H1 (cell line): ENCODE measurements around the gene ZNF649. TPM values are rescaled to one million over a fixed set of nuclear protein-coding genes. Genes with fewer than 3 reads are reported as not detected.

Source experiments
- CTCF ChIA-PET: fragments of 300-600 bp; sonication (Branson Sonifier 250); formaldehyde crosslinking; loops from one replicate; lab custom pipeline; 2021; ENCODE audit not compliant: partially characterized antibody; lab: Charles Lee
- POLR2A ChIA-PET: fragments of 300-600 bp; sonication (Branson Sonifier 250); formaldehyde crosslinking; loops from one replicate; lab custom pipeline; 2021; ENCODE audit warnings: inconsistent platforms; ENCODE audit not compliant: partially characterized antibody; lab: Charles Lee
- DNase-seq, 2 experiments: peaks; one replicate each; pipeline versions ENCODE4 v3.0.0 to v3.0.0-alpha.2; 2010 to 2022; ENCODE audit warnings: low spot score in 2 of 2, low read depth in 1 of 2, mixed read lengths in 1 of 2
- FAIRE-seq: peaks from 2 replicates; lab custom pipeline; 2011; peaks lifted over from hg19 to GRCh38; lab: Jason Lieb, UNC
- H2AFZ ChIP-seq: 2 replicates; pipeline ENCODE4 v1.8.1; 2012; ENCODE audit warnings: low read length, inconsistent platforms
- H2AK5ac ChIP-seq: 2 replicates; pipeline ENCODE4 v1.6.1; 2013; ENCODE audit warnings: low read depth, low read length
- H2BK120ac ChIP-seq: replicated peaks from 2 replicates; pipeline ENCODE3; 2013; ENCODE audit warnings: low read depth, low read length, inconsistent platforms
- H2BK12ac ChIP-seq: 2 replicates; pipeline ENCODE4 v1.6.1; 2013; ENCODE audit warnings: low read depth, low read length
- H2BK15ac ChIP-seq: 2 replicates; pipeline ENCODE4 v1.6.1; 2013; ENCODE audit warnings: low read length
- H2BK20ac ChIP-seq: 2 replicates; pipeline ENCODE4 v1.6.1; 2013; ENCODE audit warnings: low read length
- H2BK5ac ChIP-seq: 2 replicates; pipeline ENCODE4 v1.6.1; 2013; ENCODE audit warnings: low read depth, low read length
- H3K14ac ChIP-seq: 2 replicates; pipeline ENCODE4 v1.6.1; 2013; ENCODE audit warnings: inconsistent platforms; ENCODE audit not compliant: insufficient read length
- H3K18ac ChIP-seq: 2 replicates; pipeline ENCODE4 v1.6.1; 2013; ENCODE audit warnings: low read length; ENCODE audit errors: extremely low read depth
- H3K23ac ChIP-seq: 2 replicates; pipeline ENCODE4 v1.6.1; 2013; ENCODE audit warnings: inconsistent platforms; ENCODE audit not compliant: insufficient read length
- H3K23me2 ChIP-seq: 2 replicates; pipeline ENCODE4 v1.6.1; 2013; ENCODE audit warnings: low read depth, low read length
- H3K27ac ChIP-seq: 2 replicates; pipeline ENCODE4 v1.6.1; 2011; ENCODE audit warnings: low read depth, low read length, inconsistent platforms
- H3K27me3 ChIP-seq, 4 experiments: replicated peaks in 1 of 4; 1 replicate in 1 of 4; 2 replicates in 3 of 4; pipeline versions ENCODE4 v1.6.1 to v1.8.1; 2011 to 2013; ENCODE audit warnings: low read length in 3 of 4, mild to moderate bottlenecking in 3 of 4, inconsistent platforms in 2 of 4, mixed read lengths in 2 of 4, moderate library complexity in 1 of 4; ENCODE audit not compliant: control insufficient read depth in 3 of 4, insufficient read depth in 3 of 4; ENCODE audit errors: extremely low read depth in 1 of 4
- H3K36me3 ChIP-seq, 4 experiments: 2 replicates each; pipeline versions ENCODE4 v1.6.1 to v1.8.1; 2011 to 2013; ENCODE audit warnings: mild to moderate bottlenecking in 4 of 4, low read length in 3 of 4, moderate library complexity in 2 of 4, control low read depth in 1 of 4, inconsistent platforms in 1 of 4; ENCODE audit not compliant: insufficient read depth in 4 of 4, control insufficient read depth in 2 of 4
- H3K4ac ChIP-seq: replicated peaks from 2 replicates; pipeline ENCODE3; 2013; ENCODE audit warnings: low read length, low read depth, mixed read lengths, inconsistent platforms; ENCODE audit not compliant: insufficient read length
- H3K4me1 ChIP-seq, 4 experiments: replicated peaks in 1 of 4; 1 replicate in 1 of 4; 2 replicates in 3 of 4; pipeline versions ENCODE4 v1.6.1 to v1.8.1; 2011 to 2013; ENCODE audit warnings: low read length in 3 of 4, inconsistent platforms in 2 of 4, mixed read lengths in 1 of 4; ENCODE audit not compliant: insufficient read depth in 4 of 4, control insufficient read depth in 3 of 4
- H3K4me2 ChIP-seq, 2 experiments: 2 replicates each; pipeline versions ENCODE4 v1.6.1 to v1.8.1; 2011 to 2013; ENCODE audit warnings: low read depth in 2 of 2, low read length in 2 of 2, control low read depth in 1 of 2, inconsistent platforms in 1 of 2, mild to moderate bottlenecking in 1 of 2; ENCODE audit not compliant: insufficient read depth in 1 of 2
- H3K4me3 ChIP-seq, 4 experiments: fragments of 200-600, 300-600 bp in 1 of 4; sonication (generic), shearing (Covaris generic), sonication (Bioruptor Twin) in 1 of 4; 2 replicates each; pipeline versions ENCODE4 v1.5.1 to v1.8.1; 2011 to 2016; ENCODE audit warnings: low read length in 4 of 4, low read depth in 3 of 4, control low read depth in 2 of 4, inconsistent platforms in 2 of 4, mild to moderate bottlenecking in 2 of 4, mixed read lengths in 1 of 4, moderate library complexity in 1 of 4; ENCODE audit not compliant: insufficient read depth in 2 of 4; ENCODE audit errors: extremely low read depth in 1 of 4
- H3K56ac ChIP-seq: replicated peaks from 2 replicates; pipeline ENCODE3; 2013; ENCODE audit warnings: low read depth, mild to moderate bottlenecking, mixed read lengths, low read length, inconsistent platforms; ENCODE audit not compliant: insufficient read length
- H3K79me1 ChIP-seq: 2 replicates; pipeline ENCODE4 v1.6.1; 2013; ENCODE audit warnings: low read depth, low read length, control low read depth
- H3K79me2 ChIP-seq, 2 experiments: 2 replicates each; pipeline versions ENCODE4 v1.6.1 to v1.8.1; 2012 to 2013; ENCODE audit warnings: low read length in 2 of 2, mild to moderate bottlenecking in 2 of 2, inconsistent platforms in 1 of 2; ENCODE audit not compliant: insufficient read depth in 2 of 2, control insufficient read depth in 1 of 2
- H3K9ac ChIP-seq, 4 experiments: replicated peaks in 1 of 4; 1 replicate in 1 of 4; 2 replicates in 3 of 4; pipeline versions ENCODE4 v1.6.1 to v1.8.1; 2011 to 2013; ENCODE audit warnings: low read depth in 3 of 4, low read length in 3 of 4, control low read depth in 2 of 4, mild to moderate bottlenecking in 2 of 4, moderate library complexity in 2 of 4, inconsistent platforms in 1 of 4; ENCODE audit errors: extremely low read depth in 1 of 4
- H3K9me3 ChIP-seq, 2 experiments: 2 replicates each; pipeline versions ENCODE4 v1.6.1 to v1.8.1; 2012 to 2013; ENCODE audit warnings: mild to moderate bottlenecking in 2 of 2, moderate library complexity in 2 of 2, control low read depth in 1 of 2, inconsistent platforms in 1 of 2, low read depth in 1 of 2, low read length in 1 of 2, mixed read lengths in 1 of 2; ENCODE audit not compliant: insufficient read depth in 2 of 2
- H4K20me1 ChIP-seq, 2 experiments: replicated peaks in 1 of 2; 2 replicates each; pipeline versions ENCODE3 to v1.8.1; 2011 to 2013; ENCODE audit warnings: inconsistent platforms in 2 of 2, low read length in 2 of 2, mild to moderate bottlenecking in 1 of 2; ENCODE audit not compliant: insufficient read depth in 2 of 2, control insufficient read depth in 1 of 2
- H4K5ac ChIP-seq: 2 replicates; pipeline ENCODE4 v1.6.1; 2013; ENCODE audit warnings: low read length, low read depth, mixed read lengths, inconsistent platforms; ENCODE audit not compliant: insufficient read length
- H4K8ac ChIP-seq: 2 replicates; pipeline ENCODE4 v1.8.0; 2013; ENCODE audit warnings: mild to moderate bottlenecking, moderate library complexity, low read length, inconsistent platforms; ENCODE audit not compliant: insufficient read depth; ENCODE audit errors: extremely low read depth
- H4K91ac ChIP-seq: replicated peaks from 2 replicates; pipeline ENCODE3; 2013; ENCODE audit warnings: low read length, mixed read lengths, inconsistent platforms; ENCODE audit not compliant: insufficient read length
- CREB1 ChIP-seq: IDR thresholded peaks from 2 replicates; pipeline ENCODE4 v1.6.1; 2012; ENCODE audit warnings: inconsistent platforms
- ZNF274 ChIP-seq: IDR thresholded peaks from 2 replicates; pipeline ENCODE4 v1.7.0; 2012; ENCODE audit warnings: low read length, borderline replicate concordance; ENCODE audit errors: extremely low read depth
- WGBS, 2 experiments: shearing (Covaris generic) in 1 of 2; methylation state at CpG; one replicate each; pipeline versions ENCODE4 v1.1.6 to v1.1.7; 2013 to 2015; ENCODE audit warnings: low lambda C conversion rate in 2 of 2, mixed read lengths in 2 of 2, inconsistent platforms in 1 of 2, low coverage in 1 of 2, missing lambda C conversion rate in 1 of 2; ENCODE audit not compliant: insufficient replicate concordance in 2 of 2, insufficient coverage in 1 of 2, insufficient read length in 1 of 2; ENCODE audit errors: extremely low coverage in 1 of 2, missing lambda C conversion rate in 1 of 2; 5-methylcytosine and 5-hydroxymethylcytosine counted together
- polyA plus RNA-seq, 7 experiments: library from polyadenylated mRNA; depleted of rRNA in 3 of 7; stranded (reverse) in 5 of 7; unstranded in 2 of 7; fragments of >200 nt in 5 of 7; fragments of 200-250 nt in 2 of 7; gene quantifications; 1 replicate in 5 of 7; 2 replicates in 1 of 7; 4 replicates in 1 of 7; pipeline versions ENCODE4 v1.2.1 to v1.2.3, GENCODE V29; 2011 to 2013; ENCODE audit warnings: missing spikeins in 2 of 7, mixed read lengths in 2 of 7
- total RNA-seq: library from RNA; stranded (reverse); fragmentation: NEBNext Ultra II Directional; extraction: Animal tissue kit (Norgen Biotek cat#: 25700); gene quantifications from 2 replicates; pipeline ENCODE4 v1.2.1, GENCODE V29; 2021

The ZNF649 gene
- total and polyA plus RNA-seq, 2 of the 8 experiments (the other 6 are each of a cell fraction or from before 2014, with no cell fraction given), result 24.7 to 51.7 TPM

DNA sequence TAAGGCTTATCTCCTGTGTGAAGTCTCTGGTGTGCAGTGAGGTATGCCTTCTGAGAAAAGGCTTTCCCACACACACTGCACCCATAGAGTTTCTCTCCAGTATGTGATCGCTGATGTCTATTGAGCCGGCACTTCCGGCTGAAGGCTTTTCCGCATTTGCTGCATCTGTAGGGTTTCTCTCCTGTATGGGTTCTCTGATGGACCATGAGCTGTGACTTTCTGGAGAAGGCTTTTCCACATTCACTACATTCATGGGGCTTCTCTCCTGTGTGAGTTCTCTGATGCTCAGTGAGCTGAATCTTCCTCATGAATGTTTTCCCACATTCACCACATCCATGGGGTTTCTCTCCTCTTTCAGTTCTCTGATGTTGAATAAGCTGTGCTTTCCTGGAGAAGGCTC is 31.7 kb downstream of the ZNF649 start:
- ChIA-PET POLR2A (interaction anchor here (1.0 to 2.3 kb wide), 6 partner anchors 8 to 30 kb away, joined by 4 to 11 read pairs (median 6); no protein-coding TSS in a partner anchor), CTCF (no interaction called here)
- Histone ChIP-seq H3K23ac (no peak overlapping the region), H3K9me3 (peaks cover 79 to 83% of the 10 kb centered on the region in 2 experiments), H3K36me3 (peaks cover 31 to 99% (median 71%) of the 10 kb centered on the region in 4 experiments), H2AFZ (no peak overlapping the region), H2BK15ac (no peak overlapping the region), H2BK5ac (no peak overlapping the region), H4K20me1 (no peaks in the 10 kb centered on the region), H3K9ac (no peak overlapping the region), H3K4me2 (no peak overlapping the region), H3K4me1 (no peaks in the 10 kb centered on the region), H3K27me3 (no peaks in the 10 kb centered on the region), H3K56ac (no peak overlapping the region), H3K14ac (no peak overlapping the region), H3K4ac (no peak overlapping the region), H2AK5ac (no peak overlapping the region), H2BK12ac (no peak overlapping the region), H3K27ac (no peak overlapping the region), H3K23me2 (no peaks in the 10 kb centered on the region), H3K79me1 (no peaks in the 10 kb centered on the region), H4K5ac (no peak overlapping the region), H2BK120ac (no peak overlapping the region), H3K4me3 (no peak overlapping the region), H2BK20ac (no peak overlapping the region), H3K18ac (no peak overlapping the region), H4K8ac (no peak overlapping the region), H4K91ac (no peak overlapping the region), H3K79me2 (no peaks in the 10 kb centered on the region)
- FAIRE-seq (no peak), DNase-seq (no peak)
- TF ChIP-seq ZNF274, result peak; percentile 90
- no peak for TF ChIP-seq CREB1
- WGBS, 2 experiments, result 98% methylated on average over 4 of the region's 4 CpGs; no CpG with 5 or more reads in 1 of the 2 experiments
